Stomach (tissue), 9 donors: Measurements from ENCODE around the gene EFCAB5. TPM values are rescaled to one million over a fixed set of nuclear protein-coding genes. Genes with fewer than 3 reads are reported as not detected.
A peak's percentile ranks its signal among the peaks of the same experiment; 100 is the strongest.
"Not testable (repeated sequence)": the region's sequence is repeated elsewhere in the genome, so short reads cannot be mapped to it uniquely, and the experiment has no call there.

Experiments
- DNase-seq, 2 donors: peaks; one replicate each; pipeline versions ENCODE4 v3.0.0 to v3.0.0-alpha.2; 2013 to 2019
- H3K27ac ChIP-seq, 5 donors: fragments of 200-600 bp in 4 of 5; sonication (generic) in 4 of 5; one replicate each; pipeline ENCODE4 v1.5.1; 2013 to 2019; ENCODE audit warnings: mild to moderate bottlenecking in 1 of 5, moderate library complexity in 1 of 5
- H3K27me3 ChIP-seq, 3 donors: fragments of 200-600 bp; sonication (generic); one replicate each; pipeline ENCODE4 v1.5.1; 2017 to 2019; ENCODE audit warnings: mixed run types in 1 of 3
- H3K36me3 ChIP-seq, 4 donors: fragments of 200-600 bp; sonication (generic); 1 replicate in 3 of 4; 2 replicates in 1 of 4; pipeline ENCODE4 v1.5.1; 2016 to 2019
- H3K4me1 ChIP-seq, 4 donors: fragments of 200-600 bp; sonication (generic); one replicate each; pipeline ENCODE4 v1.5.1; 2016 to 2019
- H3K4me3 ChIP-seq, 4 donors: fragments of 200-600 bp; sonication (generic) in 3 of 4; one replicate each; pipeline ENCODE4 v1.5.1; 2016 to 2019; ENCODE audit warnings: mild to moderate bottlenecking in 1 of 4
- H3K9me3 ChIP-seq, 4 donors: fragments of 200-600 bp; sonication (generic); one replicate each; pipeline ENCODE4 v1.5.1; 2016 to 2019
- EP300 ChIP-seq: sonication (generic); formaldehyde crosslinking; IDR thresholded peaks from one replicate; pipeline ENCODE4 v1.6.1; 2017; ENCODE audit warnings: antibody characterized with exemption
- POLR2A ChIP-seq, 4 donors: fragments of 450-650 bp; IDR thresholded peaks; one replicate each; pipeline ENCODE4 v1.6.1; 2016; ENCODE audit warnings: antibody characterized with exemption in 4 of 4, control low read depth in 2 of 4, mild to moderate bottlenecking in 1 of 4, moderate library complexity in 1 of 4
- POLR2AphosphoS5 ChIP-seq, 3 donors: sonication (generic); formaldehyde crosslinking; IDR thresholded peaks; one replicate each; pipeline ENCODE4 v1.6.1; 2016; ENCODE audit warnings: antibody characterized with exemption in 3 of 3
- WGBS, 5 donors: extraction: QIAGEN DNeasy Blood & Tissue Kit in 3 of 5; methylation state at CpG; one replicate each; pipeline versions ENCODE4 v1.1.5 to v1.1.7; 2013 to 2018; 5-methylcytosine and 5-hydroxymethylcytosine counted together
- intact Hi-C: fragments of 100-400 bp; cut with DNase I; formaldehyde crosslinking; loops from one replicate; pipeline ENCODE4 v1.15.1; 2023; ENCODE audit warnings: low total_unique reads
- polyA plus RNA-seq, 3 donors: library from polyadenylated mRNA; stranded (reverse); fragments of 200-250 nt; gene quantifications; one replicate each; pipeline ENCODE4 v1.2.3, GENCODE V29; 2013
- total RNA-seq, 5 donors: library from RNA; depleted of rRNA; stranded (reverse); fragments of >200 nt; gene quantifications; one replicate each; pipeline versions ENCODE4 v1.1.0 to v1.2.3, GENCODE V29; 2014 to 2016
- TF ChIP-seq, protein P1 (sequence below), 7 experiments: fragments of 450-650 bp in 4 of 7; fragments of 200-600 bp in 3 of 7; sonication (generic) in 3 of 7; IDR thresholded peaks; one replicate each; pipeline ENCODE4 v1.5.1; 2016 to 2019; ENCODE audit warnings: antibody characterized with exemption in 7 of 7, control low read depth in 2 of 7, mild to moderate bottlenecking in 1 of 7
- donor health status: healthy with polysubstance abuse.
- donor health status: Bipolar disorder and iron deficiency.
- donor health status: healthy.

Gene EFCAB5
- total and polyA plus RNA-seq, 8 donors, result 0.05 to 2.8 (median 1.4) TPM; not detected in 4

- H3K27me3 ChIP-seq, result no peaks in the 10 kb centered on the region
- intact Hi-C loops, result no loop called here
- no peak overlapping the region for H3K4me3 ChIP-seq
- no peaks in the 10 kb centered on the region for H3K36me3 ChIP-seq
- 24 to 45% (median 36%) methylated on average over 8 of the region's 8 CpGs for WGBS, 5 donors
- no peak for TF ChIP-seq POLR2AphosphoS5 (IDR thresholded peaks at IDR 0.05)
- TF ChIP-seq, protein P1, sequence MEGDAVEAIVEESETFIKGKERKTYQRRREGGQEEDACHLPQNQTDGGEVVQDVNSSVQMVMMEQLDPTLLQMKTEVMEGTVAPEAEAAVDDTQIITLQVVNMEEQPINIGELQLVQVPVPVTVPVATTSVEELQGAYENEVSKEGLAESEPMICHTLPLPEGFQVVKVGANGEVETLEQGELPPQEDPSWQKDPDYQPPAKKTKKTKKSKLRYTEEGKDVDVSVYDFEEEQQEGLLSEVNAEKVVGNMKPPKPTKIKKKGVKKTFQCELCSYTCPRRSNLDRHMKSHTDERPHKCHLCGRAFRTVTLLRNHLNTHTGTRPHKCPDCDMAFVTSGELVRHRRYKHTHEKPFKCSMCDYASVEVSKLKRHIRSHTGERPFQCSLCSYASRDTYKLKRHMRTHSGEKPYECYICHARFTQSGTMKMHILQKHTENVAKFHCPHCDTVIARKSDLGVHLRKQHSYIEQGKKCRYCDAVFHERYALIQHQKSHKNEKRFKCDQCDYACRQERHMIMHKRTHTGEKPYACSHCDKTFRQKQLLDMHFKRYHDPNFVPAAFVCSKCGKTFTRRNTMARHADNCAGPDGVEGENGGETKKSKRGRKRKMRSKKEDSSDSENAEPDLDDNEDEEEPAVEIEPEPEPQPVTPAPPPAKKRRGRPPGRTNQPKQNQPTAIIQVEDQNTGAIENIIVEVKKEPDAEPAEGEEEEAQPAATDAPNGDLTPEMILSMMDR (IDR thresholded peaks at IDR 0.05), result no peak
- TF ChIP-seq POLR2A (IDR thresholded peaks at IDR 0.05), result no peak
- no peak for TF ChIP-seq EP300
- H3K9me3 ChIP-seq, result no peaks in the 10 kb centered on the region
- H3K27ac ChIP-seq, result no peak overlapping the region
- DNase-seq, result peak in 1 of 2 donors; percentile 50
- H3K4me1 ChIP-seq, result peaks cover 0 to 2% (median 0%) of the 10 kb centered on the region in 4 donors
These were observed 64.4 kb downstream of the EFCAB5 start for GRCh38 chr17:30005709-30006320.

GRCh38 chr17:30011934-30012333 is 70.5 kb downstream of the EFCAB5 start:
- 83 to 95% (median 86%) methylated on average over 9 to 10 of the region's 10 CpGs for WGBS, 5 donors
- intact Hi-C loops, result not testable (repeated sequence)

DNA sequence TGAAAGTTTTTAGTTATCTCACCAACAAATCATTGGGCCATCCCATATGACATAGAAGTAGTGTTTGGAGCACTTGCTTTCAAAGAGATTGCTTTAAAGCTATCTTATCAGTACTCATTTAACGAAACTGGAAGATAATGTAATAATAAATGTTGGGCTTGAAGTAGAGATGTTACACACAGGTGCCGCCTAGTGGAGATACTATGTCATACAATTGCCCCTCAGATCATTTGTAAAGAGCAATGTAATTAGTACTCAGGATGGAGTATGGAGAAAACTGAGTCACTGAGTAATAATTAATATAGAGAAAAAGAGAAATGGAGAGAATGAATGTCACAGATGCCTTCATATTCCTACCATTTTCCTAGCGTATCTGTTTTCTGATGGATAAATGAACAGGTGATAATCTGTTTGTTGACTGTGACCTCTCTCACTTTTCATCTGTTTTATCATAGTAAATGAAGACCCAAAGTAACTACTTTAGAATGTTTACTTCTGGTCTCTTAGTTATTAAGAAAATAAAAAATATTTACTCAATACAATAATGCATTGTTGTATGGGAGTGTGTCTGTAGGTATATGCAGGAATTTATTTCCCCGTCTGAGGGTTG is 80.4 kb downstream of the EFCAB5 start:
- DNase-seq, result peak; percentile 31 to 72
- intact Hi-C loops, result no loop called here

More at GRCh38 chr17:30011934-30012333, 70.5 kb downstream of the EFCAB5 start:
- H3K27me3 ChIP-seq, H3K4me1 ChIP-seq, H3K4me3 ChIP-seq, H3K9me3 ChIP-seq, H3K27ac ChIP-seq, H3K36me3 ChIP-seq, DNase-seq: not testable (repeated sequence)

DNA sequence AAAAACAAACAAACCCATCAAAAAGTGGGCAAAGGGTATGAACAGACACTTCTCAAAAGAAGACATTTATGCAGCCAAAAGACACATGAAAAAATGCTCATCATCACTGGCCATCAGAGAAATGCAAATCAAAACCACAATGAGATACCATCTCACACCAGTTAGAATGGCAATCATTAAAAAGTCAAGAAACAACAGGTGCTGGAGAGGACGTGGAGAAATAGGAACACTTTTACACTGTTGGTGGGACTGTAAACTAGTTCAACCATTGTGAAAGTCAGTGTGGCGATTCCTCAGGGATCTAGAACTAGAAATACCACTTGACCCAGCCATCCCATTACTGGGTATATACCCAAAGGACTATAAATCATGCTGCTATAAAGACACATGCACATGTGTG is 83.9 kb downstream of the EFCAB5 start:
- H3K27ac ChIP-seq, H3K4me1 ChIP-seq, H3K36me3 ChIP-seq, H3K27me3 ChIP-seq, DNase-seq, intact Hi-C loops, H3K9me3 ChIP-seq, H3K4me3 ChIP-seq: not testable (repeated sequence)
- WGBS, 5 donors, result 86 to 87% methylated on average over 2 of the region's 2 CpGs; no CpG with 5 or more reads in 3 of the 5 donors

More for the DNA sequence above, 80.4 kb downstream of the EFCAB5 start:
- Histone ChIP-seq H3K4me1 (peaks cover 0 to 4% (median 0%) of the 10 kb centered on the region in 4 donors), H3K9me3 (no peaks in the 10 kb centered on the region), H3K27ac (no peak overlapping the region), H3K4me3 (no peak overlapping the region), H3K27me3 (no peaks in the 10 kb centered on the region), H3K36me3 (no peaks in the 10 kb centered on the region)
- 22 to 30% (median 25%) methylated on average over 4 of the region's 4 CpGs for WGBS, 5 donors
- TF ChIP-seq, protein P1 (IDR thresholded peaks at IDR 0.05), result peak in 5 of 7 experiments; percentile 21 to 68 (median 66)
- TF ChIP-seq EP300, result no peak

DNA sequence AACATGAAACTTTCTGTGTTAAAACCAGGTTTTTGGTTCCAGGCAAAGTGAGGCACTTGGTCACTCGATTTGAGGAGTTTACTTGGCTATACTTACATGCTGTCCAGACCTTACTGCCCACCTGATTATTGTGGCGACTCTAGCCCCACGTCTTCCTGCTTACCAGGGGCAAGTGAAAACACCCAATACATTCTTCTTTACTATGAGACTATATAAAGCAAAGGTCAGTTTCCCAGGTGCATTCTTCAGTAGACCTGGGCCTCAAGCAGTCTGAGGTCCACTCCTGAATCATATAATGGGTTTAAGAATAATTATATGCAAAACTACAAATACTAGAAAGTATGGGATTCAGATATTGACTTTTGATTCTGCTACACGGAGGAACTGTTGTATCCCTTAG is 86.2 kb downstream of the EFCAB5 start:
- no peaks in the 10 kb centered on the region for H3K36me3 ChIP-seq
- H3K27ac ChIP-seq, result no peak overlapping the region
- TF ChIP-seq EP300 (no peak), POLR2AphosphoS5 (IDR thresholded peaks at IDR 0.05) (no peak), POLR2A (IDR thresholded peaks at IDR 0.05) (no peak)
- TF ChIP-seq, protein P1 (IDR thresholded peaks at IDR 0.05), result no peak
- no peak overlapping the region for H3K4me3 ChIP-seq
- no peaks in the 10 kb centered on the region for H3K9me3 ChIP-seq
- DNase-seq, result no peak
- 67 to 77% (median 73%) methylated on average over 4 of the region's 4 CpGs for WGBS, 5 donors
- H3K27me3 ChIP-seq, result no peaks in the 10 kb centered on the region
- intact Hi-C loops, result no loop called here
- no peaks in the 10 kb centered on the region for H3K4me1 ChIP-seq
